PC-3 (cell line): ENCODE results near the gene GPBAR1. TPM values are rescaled to one million over a fixed set of nuclear protein-coding genes. Genes with fewer than 3 reads are reported as not detected.

Experiments
- ATAC-seq: fragments of 200-7000 bp; cut with Tn5 transposase; 2 replicates; pipeline ENCODE4 v1.9.1; 2020; ENCODE audit warnings: mild to moderate bottlenecking, moderate library complexity
- BruUV-seq: library from RNA; stranded (reverse); fragments of 400-500 nt; replicated peaks from 2 replicates; lab custom pipeline; 2021; lab: Mats Ljungman, UMichigan
- CTCF ChIA-PET: fragments of 300-600 bp; sonication (Branson Sonifier 250); formaldehyde crosslinking; loops from one replicate; lab custom pipeline; 2022; ENCODE audit warnings: antibody characterized with exemption; lab: Charles Lee
- POLR2A ChIA-PET: fragments of 300-600 bp; sonication (Branson Sonifier 250); formaldehyde crosslinking; loops from one replicate; lab custom pipeline; 2022; ENCODE audit warnings: antibody characterized with exemption; ENCODE audit not compliant: unreplicated experiment; lab: Charles Lee
- DNase-seq: peaks from one replicate; pipeline ENCODE4 v3.0.0-alpha.2; 2015
- H2AFZ ChIP-seq: fragments of 300-600 bp; sonication (generic); 2 replicates; pipeline ENCODE4 v1.6.0; 2016; ENCODE audit warnings: antibody characterized with exemption, low read length
- H3F3A ChIP-seq: fragments of 300-600 bp; sonication (generic); one replicate; pipeline ENCODE4 v1.6.0; 2017; ENCODE audit warnings: antibody characterized with exemption, low read length, control low read depth, mild to moderate bottlenecking; ENCODE audit not compliant: unreplicated experiment
- H3K27ac ChIP-seq: fragments of 300-600 bp; sonication (generic); 2 replicates; pipeline ENCODE4 v1.5.1; 2016; ENCODE audit warnings: mild to moderate bottlenecking, low read length
- H3K27me3 ChIP-seq: fragments of 300-600 bp; sonication (generic); 2 replicates; pipeline ENCODE4 v1.6.1; 2016; ENCODE audit warnings: low read length, mixed read lengths
- H3K36me3 ChIP-seq: fragments of 300-600 bp; sonication (generic); 2 replicates; pipeline ENCODE4 v1.6.1; 2016; ENCODE audit warnings: low read depth, mixed run types, low read length, mixed read lengths
- H3K4me1 ChIP-seq: fragments of 300-600 bp; sonication (generic); 2 replicates; pipeline ENCODE4 v1.5.1; 2016; ENCODE audit warnings: low read length; ENCODE audit not compliant: insufficient read depth
- H3K4me2 ChIP-seq: fragments of 300-600 bp; sonication (generic); 2 replicates; pipeline ENCODE4 v1.6.0; 2016; ENCODE audit warnings: low read length
- H3K4me3 ChIP-seq: fragments of 300-600 bp; sonication (generic); 2 replicates; pipeline ENCODE4 v1.5.1; 2016; ENCODE audit warnings: mild to moderate bottlenecking, low read length, mixed read lengths
- H3K79me2 ChIP-seq: fragments of 300-600 bp; sonication (generic); 2 replicates; pipeline ENCODE4 v1.6.1; 2017; ENCODE audit warnings: low read length, mixed read lengths
- H3K9ac ChIP-seq: fragments of 300-600 bp; sonication (generic); 2 replicates; pipeline ENCODE4 v1.6.0; 2016; ENCODE audit warnings: mild to moderate bottlenecking, low read length
- H3K9me2 ChIP-seq: fragments of 300-600 bp; sonication (generic); replicated peaks from 2 replicates; pipeline ENCODE4 v1.6.1; 2016; ENCODE audit warnings: mixed run types, low read length, mixed read lengths
- H3K9me3 ChIP-seq: fragments of 300-600 bp; sonication (generic); 2 replicates; pipeline ENCODE4 v1.6.1; 2016; ENCODE audit warnings: low read length, mixed read lengths
- H4K20me1 ChIP-seq: fragments of 300-600 bp; sonication (generic); 2 replicates; pipeline ENCODE4 v1.6.1; 2016; ENCODE audit warnings: low read length, mixed read lengths
- EZH2 ChIP-seq: fragments of 300-600 bp; sonication (generic); IDR thresholded peaks from one replicate; pipeline ENCODE4 v1.6.1; 2017; ENCODE audit warnings: antibody characterized with exemption, mild to moderate bottlenecking, low read length; ENCODE audit not compliant: unreplicated experiment
- EZH2phosphoT487 ChIP-seq: fragments of 300-600 bp; sonication (generic); IDR thresholded peaks from 2 replicates; pipeline ENCODE4 v1.6.1; 2018; ENCODE audit warnings: mild to moderate bottlenecking, antibody characterized with exemption, low read length, borderline replicate concordance
- intact Hi-C: fragments of 100-400 bp; cut with micrococcal nuclease; formaldehyde crosslinking; loops from 2 replicates; pipeline ENCODE4 v1.9.0; 2023
- total RNA-seq: library from RNA; depleted of rRNA; stranded (reverse); fragments of >200 nt; gene quantifications from 2 replicates; pipeline ENCODE4 v1.2.3, GENCODE V29; 2014
- TF ChIP-seq, protein P1 (sequence below): fragments of 300-600 bp; sonication (generic); conservative IDR thresholded peaks from 2 replicates; pipeline ENCODE4 v1.5.1; 2017; ENCODE audit warnings: antibody characterized with exemption, low read depth, mild to moderate bottlenecking, low read length

GPBAR1 gene
- total RNA-seq, 1 experiment from 2014 or later = 0.18 TPM

DNA sequence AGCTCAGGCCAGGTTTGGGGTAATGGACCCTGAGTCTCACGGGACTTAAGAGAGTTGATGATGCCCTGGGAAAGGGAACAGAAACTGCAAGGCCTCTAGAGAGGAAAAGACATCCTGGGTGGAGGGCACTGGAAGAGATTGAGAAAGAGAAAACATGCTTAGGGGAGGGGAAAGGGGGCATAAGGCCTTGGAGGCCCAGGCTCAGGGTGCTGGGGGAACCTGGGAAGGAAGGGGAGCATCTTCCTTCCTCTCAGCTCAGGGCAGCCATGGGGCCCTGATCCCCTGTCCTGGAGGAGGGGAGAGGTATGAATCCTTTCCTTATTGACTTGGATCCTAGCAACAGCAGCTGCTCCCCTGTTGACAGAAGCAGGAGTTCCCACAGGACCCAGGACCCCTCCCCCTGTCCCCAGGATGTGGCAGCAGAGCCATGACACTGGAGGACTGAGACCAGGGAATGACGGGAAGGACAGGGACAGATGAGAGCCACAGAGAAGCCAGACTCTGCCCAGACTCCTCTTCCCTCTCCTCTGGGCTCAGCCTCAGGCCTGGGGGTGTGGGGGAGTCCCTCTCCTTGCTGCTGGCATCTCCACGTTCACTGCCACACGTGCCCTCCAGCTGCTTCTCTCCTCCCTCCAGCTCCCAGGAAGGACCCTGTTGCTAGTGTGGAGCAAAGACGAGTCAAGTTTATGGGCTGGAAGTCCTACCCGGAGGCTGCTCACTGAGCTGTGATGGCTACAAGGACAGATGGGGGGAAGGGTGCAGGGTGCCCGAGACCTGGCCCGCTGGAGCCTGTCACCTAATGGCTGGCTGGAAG lies 815 bp downstream of the GPBAR1 start:
- POLR2A ChIA-PET = no interaction called here
- Histone ChIP-seq H3F3A (no peaks in the 10 kb centered on the region), H3K9me2 (no peaks in the 10 kb centered on the region), H2AFZ (no peak overlapping the region), H4K20me1 (no peaks in the 10 kb centered on the region), H3K4me3 (no peak overlapping the region), H3K27me3 (no peaks in the 10 kb centered on the region), H3K4me1 (no peaks in the 10 kb centered on the region), H3K27ac (no peak overlapping the region), H3K9ac (no peak overlapping the region), H3K36me3 (peaks cover 7% of the 10 kb centered on the region), H3K9me3 (no peaks in the 10 kb centered on the region), H3K79me2 (no peaks in the 10 kb centered on the region), H3K4me2 (no peak overlapping the region)
- DNase-seq (no peak), ATAC-seq (no peak)
- no peak for TF ChIP-seq EZH2phosphoT487
- CTCF ChIA-PET = interaction anchor here (0.6 kb wide), 1 partner anchor 92 kb away, joined by 3 read pairs; no protein-coding TSS in a partner anchor
- BruUV-seq = no TSS peak
- intact Hi-C loops = no loop called here

DNA sequence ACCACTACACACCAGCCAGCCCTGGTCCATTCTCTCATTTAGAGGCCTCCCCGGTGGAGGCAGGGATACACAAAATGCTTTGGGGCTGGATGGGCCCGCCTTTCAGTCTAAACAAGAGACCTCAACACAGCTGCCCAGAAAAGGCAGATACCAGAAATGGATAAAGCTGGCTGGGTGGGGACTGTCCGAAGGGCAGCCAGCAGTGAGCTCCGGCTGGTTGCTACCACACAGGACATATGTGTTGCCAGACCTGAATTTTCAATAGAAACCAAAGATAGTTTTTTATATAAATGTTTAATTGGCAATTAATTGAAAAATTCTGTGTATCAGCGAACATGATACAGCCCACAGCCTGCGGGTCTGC lies 1.4 kb downstream of the GPBAR1 start:
- Histone ChIP-seq H3K4me1 (no peaks in the 10 kb centered on the region), H3K9me2 (no peaks in the 10 kb centered on the region), H3F3A (no peaks in the 10 kb centered on the region), H3K9me3 (no peaks in the 10 kb centered on the region), H3K9ac (no peak overlapping the region), H2AFZ (no peak overlapping the region), H3K79me2 (no peaks in the 10 kb centered on the region), H3K4me3 (no peak overlapping the region), H4K20me1 (no peaks in the 10 kb centered on the region), H3K4me2 (no peak overlapping the region), H3K27ac (no peak overlapping the region), H3K36me3 (peaks cover 7% of the 10 kb centered on the region), H3K27me3 (no peaks in the 10 kb centered on the region)
- DNase-seq (no peak), ATAC-seq (no peak)
- TF ChIP-seq EZH2phosphoT487 (no peak), EZH2 (no peak)
- TF ChIP-seq, protein P1, sequence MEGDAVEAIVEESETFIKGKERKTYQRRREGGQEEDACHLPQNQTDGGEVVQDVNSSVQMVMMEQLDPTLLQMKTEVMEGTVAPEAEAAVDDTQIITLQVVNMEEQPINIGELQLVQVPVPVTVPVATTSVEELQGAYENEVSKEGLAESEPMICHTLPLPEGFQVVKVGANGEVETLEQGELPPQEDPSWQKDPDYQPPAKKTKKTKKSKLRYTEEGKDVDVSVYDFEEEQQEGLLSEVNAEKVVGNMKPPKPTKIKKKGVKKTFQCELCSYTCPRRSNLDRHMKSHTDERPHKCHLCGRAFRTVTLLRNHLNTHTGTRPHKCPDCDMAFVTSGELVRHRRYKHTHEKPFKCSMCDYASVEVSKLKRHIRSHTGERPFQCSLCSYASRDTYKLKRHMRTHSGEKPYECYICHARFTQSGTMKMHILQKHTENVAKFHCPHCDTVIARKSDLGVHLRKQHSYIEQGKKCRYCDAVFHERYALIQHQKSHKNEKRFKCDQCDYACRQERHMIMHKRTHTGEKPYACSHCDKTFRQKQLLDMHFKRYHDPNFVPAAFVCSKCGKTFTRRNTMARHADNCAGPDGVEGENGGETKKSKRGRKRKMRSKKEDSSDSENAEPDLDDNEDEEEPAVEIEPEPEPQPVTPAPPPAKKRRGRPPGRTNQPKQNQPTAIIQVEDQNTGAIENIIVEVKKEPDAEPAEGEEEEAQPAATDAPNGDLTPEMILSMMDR = no peak
- POLR2A ChIA-PET = no interaction called here
- intact Hi-C loops = no loop called here
- no TSS peak for BruUV-seq
- CTCF ChIA-PET = no interaction called here

DNA sequence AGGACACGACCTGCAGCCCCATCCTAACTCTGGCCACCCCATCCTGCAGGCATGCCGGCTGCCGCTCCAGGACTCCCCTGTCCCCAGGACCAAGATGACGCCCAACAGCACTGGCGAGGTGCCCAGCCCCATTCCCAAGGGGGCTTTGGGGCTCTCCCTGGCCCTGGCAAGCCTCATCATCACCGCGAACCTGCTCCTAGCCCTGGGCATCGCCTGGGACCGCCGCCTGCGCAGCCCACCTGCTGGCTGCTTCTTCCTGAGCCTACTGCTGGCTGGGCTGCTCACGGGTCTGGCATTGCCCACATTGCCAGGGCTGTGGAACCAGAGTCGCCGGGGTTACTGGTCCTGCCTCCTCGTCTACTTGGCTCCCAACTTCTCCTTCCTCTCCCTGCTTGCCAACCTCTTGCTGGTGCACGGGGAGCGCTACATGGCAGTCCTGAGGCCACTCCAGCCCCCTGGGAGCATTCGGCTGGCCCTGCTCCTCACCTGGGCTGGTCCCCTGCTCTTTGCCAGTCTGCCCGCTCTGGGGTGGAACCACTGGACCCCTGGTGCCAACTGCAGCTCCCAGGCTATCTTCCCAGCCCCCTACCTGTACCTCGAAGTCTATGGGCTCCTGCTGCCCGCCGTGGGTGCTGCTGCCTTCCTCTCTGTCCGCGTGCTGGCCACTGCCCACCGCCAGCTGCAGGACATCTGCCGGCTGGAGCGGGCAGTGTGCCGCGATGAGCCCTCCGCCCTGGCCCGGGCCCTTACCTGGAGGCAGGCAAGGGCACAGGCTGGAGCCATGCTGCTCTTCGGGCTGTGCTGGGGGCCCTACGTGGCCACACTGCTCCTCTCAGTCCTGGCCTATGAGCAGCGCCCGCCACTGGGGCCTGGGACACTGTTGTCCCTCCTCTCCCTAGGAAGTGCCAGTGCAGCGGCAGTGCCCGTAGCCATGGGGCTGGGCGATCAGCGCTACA lies 2.1 kb downstream of the GPBAR1 start:
- no peak overlapping the region for H3K4me2 ChIP-seq
- no TSS peak for BruUV-seq
- DNase-seq (no peak), ATAC-seq (no peak)
- H3K4me1 ChIP-seq = no peaks in the 10 kb centered on the region
- peaks cover 3% of the 10 kb centered on the region for H3K79me2 ChIP-seq
- intact Hi-C loops = no loop called here
- no peaks in the 10 kb centered on the region for H4K20me1 ChIP-seq
- H3K27me3 ChIP-seq = no peaks in the 10 kb centered on the region
- H2AFZ ChIP-seq = no peak overlapping the region
- H3K9me2 ChIP-seq = no peaks in the 10 kb centered on the region
- no peak overlapping the region for H3K9ac ChIP-seq
- no peaks in the 10 kb centered on the region for H3F3A ChIP-seq
- H3K27ac ChIP-seq = no peak overlapping the region
- no peaks in the 10 kb centered on the region for H3K9me3 ChIP-seq
- CTCF ChIA-PET = no interaction called here
- POLR2A ChIA-PET = no interaction called here
- H3K4me3 ChIP-seq = no peak overlapping the region
- peaks cover 10% of the 10 kb centered on the region for H3K36me3 ChIP-seq
- TF ChIP-seq, protein P1 = no peak
- TF ChIP-seq EZH2 (no peak), EZH2phosphoT487 (no peak)
